AG04449 (cell line): ENCODE measurements around the gene RGL3.

Experiments used
- CTCF ChIA-PET: fragments of 350-600 bp; formaldehyde crosslinking; extraction: SDS; loops from one replicate; lab custom pipeline; 2021; ENCODE audit warnings: antibody characterized with exemption; lab: Yijun Ruan, JAX
- POLR2A ChIA-PET: fragments of 400-600, 350-600 bp; formaldehyde crosslinking; extraction: SDS; loops from one replicate; lab custom pipeline; 2020; ENCODE audit warnings: antibody characterized with exemption, inconsistent platforms; lab: Yijun Ruan, JAX
- DNase-seq: peaks from one replicate; pipeline ENCODE4 v3.0.0-alpha.2; 2010; ENCODE audit warnings: low read depth, low spot score
- H3K4me3 ChIP-seq: 2 replicates; pipeline ENCODE4 v1.5.1; 2011; ENCODE audit warnings: low read depth, mild to moderate bottlenecking, control low read depth, low read length
- CTCF ChIP-seq: IDR thresholded peaks from one replicate; pipeline ENCODE4 v1.5.1; 2011; ENCODE audit warnings: mild to moderate bottlenecking, moderate library complexity, low read length, control low read depth, inconsistent platforms; ENCODE audit not compliant: insufficient read depth; ENCODE audit errors: missing control alignments

Gene RGL3

GRCh38 chr19:11450570-11451326 is 31.6 kb upstream of the RGL3 start:
- DNase-seq: no peak
- no peak for TF ChIP-seq CTCF
- ChIA-PET CTCF (interaction anchor here (1.4 kb wide), 1 partner anchor 32 kb away, joined by 3 read pairs; no protein-coding TSS in a partner anchor), POLR2A (no interaction called here)
- no peak overlapping the region for H3K4me3 ChIP-seq

- no peak overlapping the region for H3K4me3 ChIP-seq
- DNase-seq: no peak
- ChIA-PET POLR2A (no interaction called here), CTCF (interaction anchor here (0.8 to 2.1 kb wide), 6 partner anchors 21 to 159 kb away, joined by 3 to 8 read pairs (median 4); partner anchors contain the start of gene TSPAN16)
- TF ChIP-seq CTCF: no peak
Observed at GRCh38 chr19:11448923-11449554, 29.9 kb upstream of the RGL3 start.

DNA sequence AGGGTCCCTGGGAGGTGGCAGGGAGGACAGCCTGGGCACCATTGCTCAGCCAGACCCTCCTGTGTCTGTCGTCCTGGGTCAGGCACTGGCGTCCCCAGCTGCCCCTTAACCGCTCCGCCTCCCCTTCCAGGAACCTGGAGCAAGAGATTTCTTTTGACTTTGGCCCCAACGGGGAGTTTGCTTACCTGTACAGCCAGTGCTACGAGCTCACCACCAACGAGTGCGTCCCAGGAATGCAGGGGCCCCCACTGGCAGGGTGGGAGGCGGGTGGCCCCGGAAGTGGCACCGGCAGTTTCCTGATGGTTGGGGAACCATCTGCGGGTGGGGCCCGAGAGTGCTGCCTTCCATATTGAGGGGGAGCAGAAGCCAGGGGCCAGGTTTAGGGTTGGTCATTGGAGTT is 29.3 kb upstream of the RGL3 start:
- CTCF ChIA-PET: interaction anchor here (0.6 to 2.1 kb wide), 6 partner anchors 21 to 158 kb away, joined by 3 to 9 read pairs (median 6); no protein-coding TSS in a partner anchor
- no peak for DNase-seq
- TF ChIP-seq CTCF: no peak
- no peak overlapping the region for H3K4me3 ChIP-seq
- POLR2A ChIA-PET: no interaction called here

- no peak for DNase-seq
- TF ChIP-seq CTCF: no peak
- POLR2A ChIA-PET: no interaction called here
- CTCF ChIA-PET: interaction anchor here (0.6 to 2.1 kb wide), 8 partner anchors 9 to 157 kb away, joined by 3 to 9 read pairs (median 4); partner anchors contain the start of gene SWSAP1
- no peak overlapping the region for H3K4me3 ChIP-seq
Observed at GRCh38 chr19:11447347-11448262, 28.5 kb upstream of the RGL3 start.

DNA sequence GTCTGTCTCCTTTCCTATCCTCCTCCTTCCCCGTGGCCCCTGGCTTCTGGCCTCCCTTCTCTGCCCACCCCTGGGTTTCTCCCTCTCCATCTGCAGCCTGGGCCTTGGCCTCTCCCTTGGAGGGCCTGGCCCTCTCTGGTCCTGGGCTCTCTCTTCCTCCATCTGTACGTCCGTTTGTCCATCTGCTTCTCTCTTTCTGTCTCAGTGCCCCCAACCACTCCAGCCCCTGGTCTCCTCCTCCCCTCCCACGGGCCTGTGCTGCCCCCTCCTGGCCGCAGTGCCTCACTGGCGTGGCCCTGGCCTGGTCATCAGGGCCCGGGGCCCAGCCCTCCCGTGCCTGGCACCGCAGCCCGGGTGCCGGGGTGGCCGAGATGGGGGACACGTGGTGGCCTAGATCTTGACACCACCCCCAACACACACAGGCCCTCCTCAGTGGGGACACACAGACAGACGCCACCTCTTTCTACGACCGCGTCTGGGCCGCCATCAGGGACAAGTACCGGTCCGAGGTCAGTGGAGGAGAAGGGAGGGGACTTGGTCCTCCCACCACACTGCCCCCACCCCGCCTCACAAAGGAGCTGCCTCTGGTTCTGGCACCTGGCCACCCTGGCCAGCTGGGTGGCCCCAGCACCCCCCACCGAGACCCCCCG is 27.7 kb upstream of the RGL3 start:
- no peak for DNase-seq
- CTCF ChIA-PET: interaction anchor here (1.1 to 2.1 kb wide), 12 partner anchors 8 to 157 kb away, joined by 3 to 20 read pairs (median 6); partner anchors contain the start of genes ODAD3, PRKCSH and SWSAP1
- TF ChIP-seq CTCF: peak; percentile 84
- no peak overlapping the region for H3K4me3 ChIP-seq
- POLR2A ChIA-PET: no interaction called here
